CD4-positive, alpha-beta T cell treated with Interferon alpha-2 for 1 hour (primary cell): Measurements from ENCODE around the gene GPALPP1.
A peak's percentile ranks its signal among the peaks of the same experiment; 100 is the strongest.
"Not testable (repeated sequence)": the region's sequence is repeated elsewhere in the genome, so short reads cannot be mapped to it uniquely, and the experiment has no call there.

ENCODE experiments used
- DNase-seq, 2 donors: peaks; one replicate each; pipeline ENCODE4 v3.0.0-alpha.2; 2020 to 2022

Gene GPALPP1, protein sequence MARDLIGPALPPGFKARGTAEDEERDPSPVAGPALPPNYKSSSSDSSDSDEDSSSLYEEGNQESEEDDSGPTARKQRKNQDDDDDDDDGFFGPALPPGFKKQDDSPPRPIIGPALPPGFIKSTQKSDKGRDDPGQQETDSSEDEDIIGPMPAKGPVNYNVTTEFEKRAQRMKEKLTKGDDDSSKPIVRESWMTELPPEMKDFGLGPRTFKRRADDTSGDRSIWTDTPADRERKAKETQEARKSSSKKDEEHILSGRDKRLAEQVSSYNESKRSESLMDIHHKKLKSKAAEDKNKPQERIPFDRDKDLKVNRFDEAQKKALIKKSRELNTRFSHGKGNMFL

DNA sequence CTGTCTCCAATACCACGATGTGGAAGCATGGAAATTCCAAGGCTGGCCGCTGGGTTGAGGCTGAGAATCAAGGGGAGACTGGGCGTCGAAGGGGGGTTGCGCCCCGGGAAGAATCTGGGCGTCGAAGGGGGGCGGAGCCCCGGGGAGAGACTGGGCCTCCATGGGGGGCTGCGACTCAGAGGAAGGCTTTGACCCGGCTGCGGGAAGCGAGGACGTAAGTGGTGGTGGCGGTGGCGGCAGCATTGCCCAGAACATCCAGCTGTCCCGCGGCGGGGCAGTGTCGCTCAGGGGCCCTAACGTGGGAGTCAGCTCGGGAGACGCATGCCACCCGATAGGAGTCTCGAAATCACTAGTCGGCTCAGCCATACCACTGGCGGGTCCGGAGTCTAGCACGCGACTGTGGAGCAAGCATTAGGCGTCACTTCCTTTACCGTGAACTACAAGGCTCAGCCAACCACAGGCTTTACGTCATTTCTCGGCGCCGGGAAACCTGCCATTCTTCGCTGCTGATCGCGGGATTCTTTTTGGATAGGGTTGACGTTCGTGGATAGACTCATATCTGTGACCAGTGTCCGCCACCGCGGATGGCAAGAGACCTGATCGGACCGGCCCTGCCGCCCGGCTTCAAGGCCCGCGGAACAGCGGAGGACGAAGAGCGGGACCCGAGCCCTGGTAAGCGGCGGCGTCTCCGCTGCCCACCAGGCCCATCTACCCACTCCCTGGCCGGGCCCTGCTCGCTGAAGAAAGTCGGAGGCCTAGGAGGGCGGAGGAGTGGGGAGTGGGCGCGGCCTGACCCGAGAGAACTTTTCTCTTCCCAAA, at the start of gene GPALPP1, which contains the start of gene NUFIP1:
Gene GPALPP1 (plus strand): TSS at position 468 of the 819 bp plus-strand sequence. CDS start 117 bp downstream, at position 585.
Gene NUFIP1 (minus strand): TSS at position 401 of the 819 bp plus-strand sequence. CDS start 35 bp downstream, at position 366.
- peak; percentile 89 to 93 for DNase-seq

DNA sequence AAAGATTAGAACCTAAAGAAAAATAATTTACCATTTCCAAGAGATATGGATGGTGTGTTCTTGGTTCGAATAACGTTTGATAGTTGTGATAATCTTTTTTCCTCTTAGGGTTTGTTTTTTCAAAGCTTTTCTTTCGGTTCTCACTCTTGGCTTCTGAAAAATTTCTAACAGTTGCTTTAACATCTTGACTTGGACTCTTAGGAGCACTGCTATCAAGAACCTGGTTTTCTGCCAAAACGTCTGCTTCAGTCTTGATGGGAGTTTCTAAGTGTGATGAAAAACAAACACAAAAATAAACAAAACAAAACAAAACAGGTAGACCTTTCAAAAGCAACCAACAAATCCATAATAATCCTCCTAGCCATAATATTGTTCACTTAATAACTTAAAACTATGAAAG, 45.9 kb upstream of the GPALPP1 start:
- not testable (repeated sequence) for DNase-seq

DNA sequence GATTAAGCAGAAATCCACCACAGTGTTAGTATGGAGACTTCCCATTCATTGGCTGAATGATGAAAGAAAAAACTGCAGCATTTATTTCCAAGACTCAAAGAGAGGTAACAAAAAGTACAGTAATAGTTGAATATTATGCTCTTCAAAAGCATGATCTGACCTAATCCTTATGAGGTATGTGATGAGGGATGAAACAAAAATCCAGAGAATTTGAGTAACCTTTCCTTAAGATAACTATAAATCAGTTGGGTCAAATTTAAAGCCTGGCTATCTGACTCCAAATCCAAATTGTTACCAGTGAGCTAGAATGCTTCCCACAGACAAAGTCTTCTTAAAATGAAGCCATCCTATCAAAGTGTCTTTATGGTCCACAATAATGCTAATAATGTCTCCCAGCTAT, 38.2 kb upstream of the GPALPP1 start:
- no peak for DNase-seq

DNA sequence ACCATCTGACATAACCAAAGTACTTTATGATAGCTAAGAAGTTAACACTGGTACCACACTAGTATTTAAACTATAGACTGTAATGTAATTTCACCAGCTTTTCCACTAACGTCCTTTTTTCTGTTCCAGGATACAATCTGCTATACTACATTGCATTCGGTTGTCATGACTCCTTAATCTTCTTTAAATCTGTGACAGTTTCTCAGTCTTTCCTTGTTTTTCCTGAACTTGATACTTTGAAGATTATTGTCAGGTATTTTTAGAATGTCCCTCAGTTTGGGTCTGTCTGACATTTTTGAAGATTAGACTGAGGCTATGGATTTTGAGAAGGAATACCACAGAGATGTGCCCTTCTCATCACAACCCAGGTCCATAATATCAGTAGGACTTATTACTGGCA, 36.7 kb upstream of the GPALPP1 start:
- DNase-seq = no peak

DNA sequence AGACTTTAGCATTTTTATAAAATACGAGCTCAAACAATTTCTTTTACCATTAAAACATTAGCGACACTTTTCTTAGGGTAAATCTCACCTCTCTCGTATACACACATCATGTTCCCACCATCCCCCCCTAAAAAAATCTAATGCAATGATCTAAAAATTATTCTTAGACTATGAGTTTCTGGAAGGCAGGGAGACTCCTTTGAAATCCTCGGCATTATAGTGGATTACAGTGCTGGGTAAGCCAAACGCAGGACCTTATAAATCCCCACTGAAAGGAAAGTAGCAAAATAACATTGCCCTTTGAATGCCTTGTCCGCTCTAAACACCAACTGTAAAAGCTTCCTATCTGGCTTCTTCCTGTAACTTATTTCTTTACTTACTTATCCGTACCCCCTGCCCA, 35.1 kb upstream of the GPALPP1 start:
- no peak for DNase-seq

DNA sequence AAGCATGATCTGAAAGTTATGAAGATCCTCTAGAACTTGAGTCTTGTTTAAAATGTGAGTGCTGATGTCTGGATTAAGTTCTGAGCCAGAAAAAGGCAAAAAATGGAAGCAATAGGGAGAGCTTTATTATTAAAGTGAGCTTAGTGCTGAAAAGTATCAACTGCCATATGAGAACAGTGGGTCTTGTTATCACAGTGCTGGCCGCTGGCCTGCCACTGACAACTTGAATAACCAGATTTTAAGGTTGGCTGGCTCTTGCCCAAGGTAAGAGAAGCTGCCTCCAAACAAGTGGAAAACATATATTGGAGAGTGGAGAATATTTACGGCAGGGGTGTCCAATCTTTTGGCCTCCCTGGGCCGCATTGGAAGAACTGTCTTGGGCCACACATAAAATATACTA, 33.9 kb upstream of the GPALPP1 start:
- no peak for DNase-seq

DNA sequence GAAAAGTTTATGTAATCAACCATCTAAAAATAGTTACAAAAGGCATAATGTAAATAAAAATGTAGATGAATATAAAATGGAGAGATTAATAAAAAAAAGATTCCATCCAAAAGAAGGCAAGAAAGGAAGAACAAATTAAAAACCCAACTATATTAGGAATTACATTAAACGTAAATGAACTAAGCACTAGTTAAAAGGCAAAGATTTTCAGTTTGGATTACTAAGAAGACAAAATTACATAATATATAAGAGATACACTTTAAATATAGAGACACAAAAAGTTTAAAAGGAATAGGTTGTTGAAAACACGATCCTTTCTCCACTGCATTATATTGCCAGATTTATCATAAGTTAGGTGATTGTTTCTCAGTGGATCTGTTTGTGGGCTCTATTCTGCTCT, 27.3 kb upstream of the GPALPP1 start:
- DNase-seq = no peak

DNA sequence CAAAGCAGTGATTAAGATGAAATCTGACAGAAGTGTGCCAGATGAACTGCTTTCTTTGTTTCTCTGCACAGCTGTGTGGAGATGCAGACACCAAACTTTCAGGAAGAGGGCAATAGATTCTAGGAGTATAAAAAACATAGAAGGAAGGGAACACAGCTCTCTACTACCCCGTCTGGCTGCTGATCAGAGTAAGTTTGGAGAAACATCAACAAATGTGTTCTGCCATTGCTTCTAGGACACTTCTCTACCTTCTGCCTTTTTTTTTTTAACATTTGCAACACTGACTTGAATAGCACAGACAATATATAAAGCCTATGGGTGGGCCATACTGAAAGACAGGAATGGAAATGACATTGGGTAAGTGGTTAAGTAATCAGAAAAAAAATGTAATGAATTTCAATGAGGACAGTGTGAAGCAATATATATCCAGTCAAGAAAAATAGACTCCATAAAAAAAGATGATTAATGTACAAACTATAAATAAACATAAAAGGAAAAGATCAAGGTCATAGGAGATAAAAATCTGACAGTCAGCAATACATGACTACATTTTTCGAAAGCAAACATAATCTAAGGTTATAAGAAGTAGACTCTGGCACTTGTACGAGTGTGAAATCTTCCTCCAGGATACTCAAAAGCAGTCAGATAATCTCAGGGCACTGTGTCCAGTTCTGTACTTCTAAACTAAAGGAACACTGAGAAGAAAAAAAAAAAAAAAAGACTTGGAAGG, 21.5 kb upstream of the GPALPP1 start:
- DNase-seq = no peak

DNA sequence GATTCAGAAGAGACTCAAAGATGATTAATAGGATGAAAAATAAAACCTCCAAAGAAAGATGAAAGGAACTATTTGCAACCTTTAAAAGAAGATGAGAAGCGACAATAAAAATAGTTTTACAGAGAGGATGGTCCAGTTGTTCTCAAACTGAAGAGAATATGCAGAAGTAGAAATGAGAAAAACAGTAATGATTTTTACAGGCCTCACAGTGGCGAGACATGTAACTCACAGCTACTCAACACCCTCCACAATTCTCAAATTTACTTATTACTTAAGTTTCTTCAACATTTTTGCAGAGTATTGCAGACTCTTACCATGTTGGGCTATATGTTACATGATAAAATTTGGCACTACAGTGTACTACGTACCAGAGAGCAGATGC, 20.9 kb upstream of the GPALPP1 start:
- DNase-seq = no peak

DNA sequence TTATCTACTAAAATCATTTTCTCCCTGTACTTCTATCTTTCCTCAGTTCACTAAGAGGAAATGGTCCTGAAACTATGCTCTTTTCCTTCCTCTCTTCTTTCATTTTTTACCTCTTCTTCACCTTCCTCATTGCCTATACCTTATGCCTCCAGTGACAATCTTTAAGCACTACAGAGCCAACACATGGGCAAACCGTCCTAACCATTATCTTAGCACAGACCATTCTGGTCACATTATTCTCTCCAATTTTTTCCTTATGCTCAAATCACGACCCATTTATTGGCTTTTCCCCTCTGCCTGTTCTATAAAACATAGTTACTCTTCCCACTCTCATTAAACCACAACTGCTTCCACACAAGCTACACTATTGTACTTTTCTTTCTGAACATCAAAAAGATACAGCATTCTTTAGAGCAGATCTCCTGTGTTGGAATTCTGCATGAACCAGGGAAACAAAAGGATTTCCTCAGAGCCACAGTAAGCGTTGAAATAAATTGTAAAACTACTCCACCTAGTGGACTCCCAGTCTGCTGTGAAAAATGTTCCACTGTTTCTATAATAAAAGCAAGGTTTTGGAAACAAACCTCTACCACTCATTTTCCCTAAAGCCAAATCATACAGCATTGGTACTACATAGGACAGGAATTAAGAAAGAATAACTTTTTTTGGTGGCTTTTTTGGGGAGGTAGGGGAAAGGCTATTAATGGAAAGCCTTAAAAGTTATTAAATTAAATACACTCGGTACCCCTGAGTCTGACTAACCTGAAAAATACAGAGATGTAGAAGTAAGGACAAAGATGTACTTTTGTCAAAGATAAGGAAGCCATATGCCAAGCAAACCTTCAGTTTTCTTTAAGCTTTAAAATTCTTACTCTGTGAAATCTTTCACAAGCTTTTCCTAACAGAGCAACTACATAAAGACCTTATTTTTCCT, 19.5 kb upstream of the GPALPP1 start:
- peak in 1 of 2 donors; percentile 42 for DNase-seq

DNA sequence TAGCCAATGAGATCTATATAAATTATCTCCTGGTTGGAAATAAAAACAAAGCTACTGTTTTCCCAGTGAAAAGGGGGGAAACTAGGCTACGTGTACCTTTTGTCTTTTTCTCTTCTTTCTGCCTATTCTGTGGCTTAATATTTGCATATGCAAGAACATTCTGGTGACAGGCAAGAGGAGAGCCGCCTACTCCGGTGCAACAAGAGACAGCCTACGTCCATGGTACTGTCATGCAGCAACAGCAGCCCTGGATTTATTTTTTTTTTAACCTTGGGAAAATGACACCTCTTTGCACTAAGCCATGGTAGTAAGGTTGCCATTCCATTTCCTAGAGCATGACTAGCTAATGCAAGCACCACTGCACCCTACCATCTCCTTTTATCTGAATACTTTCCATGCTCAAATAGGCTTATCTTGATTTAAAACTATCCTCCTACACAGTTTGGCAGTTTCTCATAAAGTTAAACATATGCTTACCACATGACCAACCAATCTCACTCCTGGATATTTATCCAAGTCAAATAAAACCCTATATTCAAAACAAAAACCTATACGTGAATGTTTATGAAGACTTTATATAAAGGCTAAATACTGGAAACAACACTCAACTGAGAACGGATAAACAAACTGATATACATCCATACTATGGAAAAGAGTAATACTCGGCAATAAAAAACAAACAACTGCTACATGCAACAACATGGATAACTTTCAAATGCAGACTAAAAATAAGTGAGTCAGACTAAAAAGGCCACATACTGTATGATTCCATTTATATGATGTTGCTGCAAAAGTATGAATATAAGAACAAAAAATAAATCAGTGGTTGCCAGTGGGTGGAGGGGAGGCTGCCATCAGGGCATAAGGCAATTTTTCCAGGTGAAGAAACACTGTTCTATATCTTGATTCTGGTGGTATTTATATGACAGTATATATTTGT, 17.4 kb upstream of the GPALPP1 start:
- DNase-seq = no peak

DNA sequence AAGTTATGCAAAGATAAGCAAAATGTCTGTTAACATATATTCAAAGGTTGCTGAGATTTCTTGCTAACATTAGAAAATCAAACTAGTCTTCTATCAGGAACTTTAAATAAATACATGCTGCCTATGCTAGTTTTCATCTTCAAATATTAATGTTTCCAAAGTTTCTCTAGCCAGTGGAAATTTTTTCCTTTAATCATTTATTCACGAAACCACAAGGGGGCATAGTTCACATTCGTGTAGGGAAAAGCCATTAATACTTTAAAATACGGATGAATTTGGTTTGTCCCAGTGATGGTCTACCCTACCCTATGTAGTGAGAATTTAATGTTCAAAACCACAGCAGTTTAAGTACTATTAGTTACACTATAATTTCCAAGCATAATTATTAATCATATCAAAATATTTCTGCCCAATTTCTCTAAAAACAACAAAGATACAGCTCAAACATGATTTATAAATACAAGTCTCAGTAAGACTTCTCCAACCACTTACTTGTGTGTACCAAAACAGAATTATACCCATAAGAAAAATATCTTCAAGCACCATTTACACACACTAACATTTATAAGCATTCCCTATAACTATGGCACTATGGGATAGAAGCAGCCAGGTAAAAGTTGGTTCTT, 16.3 kb upstream of the GPALPP1 start:
- peak in 1 of 2 donors; percentile 30 for DNase-seq

DNA sequence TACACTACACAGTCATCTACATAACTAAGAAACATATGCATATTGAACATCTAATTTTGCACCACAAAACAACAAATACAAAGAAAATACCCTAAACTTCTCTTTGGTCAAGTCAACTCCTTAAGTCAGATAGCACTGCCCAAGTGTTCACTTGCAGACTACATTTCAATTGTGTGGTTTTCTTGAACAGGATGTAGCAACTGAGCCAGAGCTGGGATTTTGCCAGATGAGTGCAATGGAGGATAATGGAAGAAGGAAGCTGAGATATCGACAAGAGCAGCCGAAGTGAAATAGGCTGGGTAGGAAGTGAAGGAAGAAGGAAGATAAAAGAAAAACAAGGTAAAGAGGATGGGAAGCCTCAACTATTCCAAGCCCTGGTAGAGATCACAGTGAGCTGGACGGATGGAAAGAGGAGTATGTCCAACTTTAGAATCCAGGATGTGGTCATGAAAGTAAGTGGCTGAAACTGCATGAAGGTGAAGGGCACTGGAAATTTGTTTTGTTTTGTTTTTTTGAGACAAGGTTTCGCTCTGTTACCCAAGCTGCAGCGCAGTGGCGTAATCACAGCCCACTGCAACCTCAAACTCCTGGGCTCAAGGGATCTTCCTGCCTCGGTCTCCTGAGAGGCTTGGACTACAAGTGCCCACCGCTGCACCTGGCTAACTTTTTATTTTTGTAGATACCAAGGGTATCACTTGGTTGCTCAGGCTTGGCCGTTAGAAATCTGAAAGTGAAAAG, 15.1 kb upstream of the GPALPP1 start:
- no peak for DNase-seq

DNA sequence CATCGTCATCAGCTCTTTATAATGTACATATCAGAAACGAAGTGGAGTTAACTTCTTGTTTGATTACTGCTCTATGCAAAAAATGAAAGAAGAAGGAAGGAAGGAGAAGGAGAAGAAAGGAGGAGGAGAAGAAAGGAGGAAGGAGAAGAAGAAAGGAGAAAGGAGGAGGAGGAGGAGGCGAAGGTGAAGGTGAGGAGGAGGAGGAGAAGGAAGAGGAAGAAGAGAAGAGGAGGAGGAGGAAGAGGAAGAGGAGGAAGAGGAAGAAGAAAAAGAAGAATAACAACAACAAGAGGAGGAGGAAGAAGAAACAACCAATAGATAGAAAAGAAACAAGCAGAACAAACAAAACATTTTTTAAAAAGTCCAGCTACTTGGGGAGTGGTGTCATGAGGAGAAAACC, 13.1 kb upstream of the GPALPP1 start:
- no peak for DNase-seq

DNA sequence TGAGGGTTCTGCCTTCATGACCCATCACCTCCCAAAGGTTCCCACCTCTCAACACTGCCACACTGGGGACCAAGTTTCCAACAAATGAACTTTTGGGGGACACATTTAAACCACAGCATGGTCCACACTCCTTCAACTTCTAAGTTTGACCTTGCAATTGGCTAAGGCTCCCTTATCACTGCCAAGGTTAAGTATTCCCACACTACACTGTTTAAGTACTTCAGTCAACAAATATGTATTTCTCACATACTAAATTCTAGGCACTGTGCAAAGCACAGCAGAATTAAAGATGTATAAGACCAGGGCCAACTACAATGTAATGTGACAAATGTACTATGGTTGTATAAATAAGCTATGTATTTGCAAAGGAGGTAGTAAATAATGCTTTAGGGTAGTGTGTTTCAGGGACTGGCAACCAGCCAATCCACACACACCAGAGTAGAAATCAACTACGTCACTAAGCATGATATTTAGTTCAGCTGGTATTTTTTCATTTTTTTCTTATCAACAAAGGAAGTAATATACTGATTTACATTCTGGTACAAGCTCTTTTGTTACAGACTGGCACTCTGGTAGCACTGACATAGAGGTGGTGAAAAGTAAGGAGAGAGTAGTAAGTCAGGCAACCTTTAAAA, 12.3 kb upstream of the GPALPP1 start:
- no peak for DNase-seq

DNA sequence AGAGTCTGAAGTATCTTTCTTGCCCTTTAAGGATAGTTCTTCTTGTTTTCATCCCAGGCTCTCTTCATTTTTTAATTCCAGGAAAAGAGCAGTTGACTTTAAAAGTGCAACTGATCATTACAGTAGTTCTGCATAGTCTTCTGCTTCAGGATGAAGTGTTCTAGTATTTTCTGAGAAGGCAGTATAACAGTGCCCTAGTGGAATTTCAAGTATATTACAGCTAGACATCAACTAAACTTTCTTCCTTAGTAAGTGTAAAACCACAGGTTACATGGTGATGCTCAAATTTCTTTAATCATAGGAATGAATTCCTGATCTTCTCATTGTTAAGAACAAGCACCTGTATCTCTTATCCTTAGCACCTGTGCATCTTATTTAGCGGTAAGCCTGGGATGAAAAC, 11.0 kb upstream of the GPALPP1 start:
- DNase-seq = no peak

DNA sequence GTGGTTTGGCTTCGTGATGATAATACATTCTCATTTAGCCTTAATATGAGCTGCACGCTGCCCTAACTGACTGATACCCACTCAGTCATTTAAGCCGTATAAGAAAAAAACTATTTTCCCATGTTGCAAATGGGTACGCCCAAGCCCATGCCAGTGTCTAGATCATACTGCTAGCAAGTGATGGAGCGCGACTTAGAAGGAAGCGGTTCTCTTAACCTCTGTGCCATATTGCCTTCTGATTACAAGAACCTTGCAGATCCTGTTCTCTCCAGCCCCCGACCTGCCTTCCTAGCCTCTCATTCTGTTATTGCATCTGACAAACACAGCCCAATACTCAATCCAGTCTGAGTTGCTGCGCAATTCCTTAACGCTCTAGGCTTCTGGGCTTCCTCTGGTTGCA, 603 bp downstream of the GPALPP1 start:
- peak in 1 of 2 donors; percentile 10 for DNase-seq

DNA sequence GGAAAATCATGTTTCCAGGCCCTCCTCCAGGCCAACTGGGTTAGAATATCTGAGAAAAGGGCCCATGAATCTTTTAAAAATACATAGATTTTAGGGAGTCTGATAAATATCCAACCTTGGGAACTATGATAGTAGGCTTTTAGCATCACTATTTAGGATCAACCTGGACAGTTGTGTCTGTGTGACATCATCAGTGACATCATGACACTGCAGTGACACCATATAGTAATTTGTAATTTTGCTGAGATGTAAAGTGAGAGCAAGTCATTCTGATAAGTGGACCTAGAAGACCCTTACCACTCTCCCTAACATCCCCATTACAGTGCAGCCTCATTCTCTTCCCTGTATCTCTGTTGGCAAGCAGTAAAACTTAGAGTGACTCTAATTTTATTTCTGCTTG, 14.1 kb downstream of the GPALPP1 start:
- no peak for DNase-seq

DNA sequence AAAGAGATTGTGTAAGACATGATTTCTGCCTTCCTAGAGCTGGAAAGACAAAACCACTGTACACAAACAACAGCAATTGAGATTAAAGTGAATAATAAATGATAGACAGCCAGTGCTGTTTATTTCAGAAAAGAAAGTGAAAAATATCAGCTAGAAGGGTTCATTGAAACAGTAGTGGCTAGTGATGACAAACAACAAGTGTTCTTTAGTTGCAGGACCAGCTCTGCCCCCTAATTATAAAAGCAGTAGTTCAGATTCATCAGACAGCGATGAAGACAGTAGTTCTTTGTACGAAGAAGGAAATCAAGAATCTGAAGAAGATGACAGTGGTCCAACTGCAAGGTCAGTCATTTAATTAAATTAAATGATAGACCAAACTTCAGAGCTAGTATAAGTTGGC, 14.8 kb downstream of the GPALPP1 start:
- DNase-seq = no peak
